Activated T-cell treated with anti-CD3 and anti-CD28 coated beads, Interleukin-2, amount 50 U/mL, for 72 hours (primary cell): ENCODE results near the gene GAS7. TPM values are rescaled to one million over a fixed set of nuclear protein-coding genes. Genes with fewer than 3 reads are reported as not detected.

Experiments
- ATAC-seq, 2 donors: fragments of 150-1000 bp; cut with Tn5 transposase; replicated peaks in 1 of 2; 2 replicates each; pipeline ENCODE4 v1.10.0; 2021; ENCODE audit warnings: moderate library complexity in 2 of 2, mild to moderate bottlenecking in 1 of 2
- DNase-seq, 2 donors: peaks; one replicate each; pipeline ENCODE4 v3.0.0; 2021 to 2022; ENCODE audit warnings: mixed read lengths in 1 of 2
- H3K27ac Mint-ChIP-seq: one replicate; pipeline ENCODE4 v1.8.0; 2022; ENCODE audit warnings: mild to moderate bottlenecking, moderate library complexity, mixed read lengths
- H3K27me3 Mint-ChIP-seq: one replicate; pipeline ENCODE4 v1.8.0; 2022; ENCODE audit warnings: low read depth, mixed read lengths
- H3K36me3 Mint-ChIP-seq, 2 donors: one replicate each; pipeline ENCODE4 v1.8.0; 2022; ENCODE audit warnings: mixed read lengths in 2 of 2, mild to moderate bottlenecking in 1 of 2; ENCODE audit not compliant: insufficient read depth in 2 of 2
- H3K4me1 Mint-ChIP-seq: one replicate; pipeline ENCODE4 v1.8.0; 2022; ENCODE audit warnings: low read depth, mixed read lengths
- H3K4me3 Mint-ChIP-seq, 2 donors: one replicate each; pipeline ENCODE4 v1.8.0; 2022; ENCODE audit warnings: mild to moderate bottlenecking in 2 of 2, mixed read lengths in 2 of 2, moderate library complexity in 2 of 2
- H3K9me3 Mint-ChIP-seq, 2 donors: one replicate each; pipeline ENCODE4 v1.8.0; 2022; ENCODE audit warnings: mixed read lengths in 2 of 2
- total RNA-seq, 2 donors: library from RNA; stranded (reverse); gene quantifications; one replicate each; pipeline ENCODE4 v1.2.3, GENCODE V29; 2022

GAS7 gene
- total RNA-seq, 2 donors from 2014 or later, result 0.72 to 1.3 TPM

DNA sequence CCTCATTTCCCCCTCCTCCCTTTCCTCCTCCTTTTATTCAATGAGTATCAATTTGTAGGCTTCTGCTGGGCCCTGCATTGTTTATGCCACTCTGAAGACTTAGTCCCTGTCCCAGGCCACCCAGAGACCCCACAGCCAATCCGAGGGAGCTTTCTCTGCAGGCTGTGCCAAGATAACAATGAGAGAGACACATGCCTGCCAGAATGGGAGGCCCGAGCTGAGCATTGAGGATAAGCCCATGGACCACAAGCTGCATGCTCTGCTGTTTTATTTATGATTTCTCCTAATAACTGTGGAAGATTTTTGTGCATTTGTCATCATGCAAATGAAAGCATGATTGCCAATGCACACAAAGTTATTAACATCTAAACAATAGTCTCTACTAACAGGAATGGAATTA is 296.3 kb downstream of the GAS7 start:
- no peak overlapping the region for H3K4me3 Mint-ChIP-seq
- no peaks in the 10 kb centered on the region for H3K4me1 Mint-ChIP-seq
- no peak overlapping the region for H3K27ac Mint-ChIP-seq
- peaks cover 10% of the 10 kb centered on the region for H3K27me3 Mint-ChIP-seq
- no peak for DNase-seq
- no peaks in the 10 kb centered on the region for H3K9me3 Mint-ChIP-seq
- H3K36me3 Mint-ChIP-seq, result no peaks in the 10 kb centered on the region
- ATAC-seq, result no peak

GRCh38 chr17:9900784-9901183 is 297.6 kb downstream of the GAS7 start:
- Mint-ChIP-seq H3K9me3 (no peaks in the 10 kb centered on the region), H3K27me3 (peaks cover 14% of the 10 kb centered on the region), H3K27ac (no peak overlapping the region), H3K4me3 (no peak overlapping the region), H3K36me3 (no peaks in the 10 kb centered on the region), H3K4me1 (no peaks in the 10 kb centered on the region)
- ATAC-seq, result no peak
- no peak for DNase-seq

DNA sequence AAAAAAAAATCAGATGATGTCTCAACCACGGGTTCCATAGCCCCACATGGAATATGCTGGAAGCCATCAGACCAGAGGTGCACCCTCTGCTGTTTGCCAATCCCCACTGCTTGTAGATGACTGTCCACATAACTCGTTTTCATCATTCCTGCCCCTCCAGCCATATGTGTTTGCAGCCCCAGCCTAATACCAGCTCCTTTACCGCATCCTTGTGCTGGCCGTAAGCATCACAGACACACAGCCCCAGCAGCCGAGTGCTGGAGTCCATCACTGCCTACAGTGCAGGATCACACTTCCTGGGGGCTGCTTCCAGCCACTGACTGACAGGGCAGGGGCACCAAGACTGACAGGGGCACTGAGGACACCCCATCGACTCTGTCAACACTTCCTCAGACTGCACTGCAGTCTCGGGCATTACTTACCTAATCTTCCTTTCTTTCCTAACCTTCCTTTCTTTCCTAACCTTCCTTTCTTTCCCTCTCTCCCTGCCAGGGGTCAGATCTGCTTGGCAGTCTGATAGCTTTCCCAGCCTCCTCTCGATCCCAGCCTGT is 298.3 kb downstream of the GAS7 start:
- no peak for DNase-seq
- Mint-ChIP-seq H3K4me3 (no peak overlapping the region), H3K4me1 (no peaks in the 10 kb centered on the region), H3K27ac (no peak overlapping the region), H3K36me3 (no peaks in the 10 kb centered on the region), H3K9me3 (no peaks in the 10 kb centered on the region), H3K27me3 (peaks cover 15% of the 10 kb centered on the region)
- ATAC-seq, result no peak

- no peak for DNase-seq
- no peaks in the 10 kb centered on the region for H3K36me3 Mint-ChIP-seq
- H3K27ac Mint-ChIP-seq, result no peak overlapping the region
- no peaks in the 10 kb centered on the region for H3K4me1 Mint-ChIP-seq
- no peak for ATAC-seq
- no peaks in the 10 kb centered on the region for H3K9me3 Mint-ChIP-seq
- H3K4me3 Mint-ChIP-seq, result no peak overlapping the region
- peaks cover 15% of the 10 kb centered on the region for H3K27me3 Mint-ChIP-seq
Measured at GRCh38 chr17:9899280-9900043, 298.9 kb downstream of the GAS7 start.

GRCh38 chr17:9898812-9899211 is 299.6 kb downstream of the GAS7 start:
- Mint-ChIP-seq H3K4me1 (no peaks in the 10 kb centered on the region), H3K9me3 (no peaks in the 10 kb centered on the region), H3K27me3 (peaks cover 15% of the 10 kb centered on the region), H3K4me3 (no peak overlapping the region), H3K27ac (no peak overlapping the region), H3K36me3 (no peaks in the 10 kb centered on the region)
- DNase-seq (no peak), ATAC-seq (no peak)

GRCh38 chr17:9897372-9897968 is 300.9 kb downstream of the GAS7 start:
- H3K27ac Mint-ChIP-seq, result no peak overlapping the region
- H3K4me1 Mint-ChIP-seq, result no peaks in the 10 kb centered on the region
- no peaks in the 10 kb centered on the region for H3K9me3 Mint-ChIP-seq
- no peaks in the 10 kb centered on the region for H3K36me3 Mint-ChIP-seq
- H3K4me3 Mint-ChIP-seq, result no peak overlapping the region
- no peak for DNase-seq
- no peak for ATAC-seq
- peaks cover 15% of the 10 kb centered on the region for H3K27me3 Mint-ChIP-seq

GRCh38 chr17:9895923-9896322 is 302.5 kb downstream of the GAS7 start:
- H3K36me3 Mint-ChIP-seq, result no peaks in the 10 kb centered on the region
- no peaks in the 10 kb centered on the region for H3K9me3 Mint-ChIP-seq
- ATAC-seq (no peak), DNase-seq (no peak)
- no peak overlapping the region for H3K4me3 Mint-ChIP-seq
- peaks cover 15% of the 10 kb centered on the region for H3K27me3 Mint-ChIP-seq
- no peak overlapping the region for H3K27ac Mint-ChIP-seq
- H3K4me1 Mint-ChIP-seq, result no peaks in the 10 kb centered on the region

DNA sequence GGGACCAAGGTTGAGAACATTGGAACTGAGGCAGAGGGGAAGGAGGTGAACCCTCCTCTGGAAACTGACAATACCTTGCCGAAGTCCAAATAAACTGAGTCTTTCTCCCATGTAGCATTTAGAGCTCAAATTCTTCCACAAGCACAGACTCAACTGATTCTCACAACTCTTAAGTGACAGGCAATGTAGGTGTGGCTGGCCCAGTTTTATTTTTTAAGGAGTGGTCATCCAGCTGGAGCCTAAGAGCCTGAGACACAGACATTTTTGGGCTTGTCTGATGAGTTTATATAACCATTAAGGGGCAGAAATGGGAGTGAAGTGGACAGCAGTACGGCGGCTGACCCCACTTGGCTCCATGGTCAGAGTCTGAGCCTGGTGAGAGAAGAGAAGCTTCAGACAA is 304.2 kb downstream of the GAS7 start:
- no peak for DNase-seq
- no peak for ATAC-seq
- Mint-ChIP-seq H3K27ac (no peak overlapping the region), H3K9me3 (no peaks in the 10 kb centered on the region), H3K36me3 (no peaks in the 10 kb centered on the region), H3K4me1 (no peaks in the 10 kb centered on the region), H3K27me3 (peaks cover 6% of the 10 kb centered on the region), H3K4me3 (no peak overlapping the region)

- H3K27ac Mint-ChIP-seq, result no peak overlapping the region
- ATAC-seq (no peak), DNase-seq (no peak)
- no peak overlapping the region for H3K4me3 Mint-ChIP-seq
- no peaks in the 10 kb centered on the region for H3K36me3 Mint-ChIP-seq
- no peaks in the 10 kb centered on the region for H3K9me3 Mint-ChIP-seq
- no peaks in the 10 kb centered on the region for H3K4me1 Mint-ChIP-seq
- H3K27me3 Mint-ChIP-seq, result peaks cover 6% of the 10 kb centered on the region
Measured at GRCh38 chr17:9893411-9894012, 304.9 kb downstream of the GAS7 start.

DNA sequence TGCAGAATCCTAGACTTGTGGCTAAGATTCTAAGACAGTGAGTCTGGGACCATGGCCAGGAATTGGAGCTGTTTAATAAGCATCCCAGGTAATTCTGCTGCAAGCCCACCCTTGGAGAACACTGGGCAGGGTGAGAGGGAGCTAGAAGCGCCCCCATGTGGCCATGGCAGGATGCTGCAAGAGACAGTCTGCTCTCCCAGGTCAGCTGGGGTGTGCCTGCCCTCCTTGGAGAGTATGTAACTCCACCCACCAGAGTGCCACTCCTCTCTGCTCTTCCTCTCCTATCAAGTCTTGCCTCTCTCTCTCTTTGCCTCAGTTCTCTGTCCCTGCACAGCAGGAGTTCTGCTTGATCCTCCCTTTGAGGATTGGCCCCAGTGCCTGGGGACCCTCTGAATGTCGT is 308.3 kb downstream of the GAS7 start:
- ATAC-seq (no peak), DNase-seq (peak; percentile 1 to 16)
- Mint-ChIP-seq H3K4me1 (no peaks in the 10 kb centered on the region), H3K27ac (no peak overlapping the region), H3K4me3 (no peak overlapping the region), H3K27me3 (no peaks in the 10 kb centered on the region), H3K36me3 (no peaks in the 10 kb centered on the region), H3K9me3 (no peaks in the 10 kb centered on the region)

DNA sequence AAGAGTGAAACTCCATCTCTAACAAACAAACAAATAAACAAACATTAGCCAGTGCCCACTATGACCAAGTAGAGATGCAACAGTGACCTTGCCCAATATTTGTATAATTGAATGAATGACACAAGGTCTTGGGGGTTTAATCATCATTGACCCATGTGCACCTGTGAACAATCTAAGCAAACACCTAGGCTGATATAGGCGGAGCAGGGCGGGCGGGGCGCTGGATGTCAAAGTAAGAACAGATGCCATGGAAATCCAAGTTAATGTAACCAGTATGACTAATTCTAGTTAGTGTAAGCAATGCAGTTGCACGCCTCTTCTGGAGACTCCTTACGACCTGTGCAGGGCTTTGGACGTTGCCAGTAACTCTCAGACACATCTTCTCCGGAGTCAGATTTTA is 310.9 kb downstream of the GAS7 start:
- H3K27ac Mint-ChIP-seq, result no peak overlapping the region
- no peak for ATAC-seq
- H3K4me1 Mint-ChIP-seq, result no peaks in the 10 kb centered on the region
- peaks cover 2 to 7% of the 10 kb centered on the region in 2 donors for H3K36me3 Mint-ChIP-seq
- H3K9me3 Mint-ChIP-seq, result peaks cover 6 to 9% of the 10 kb centered on the region in 2 donors
- no peaks in the 10 kb centered on the region for H3K27me3 Mint-ChIP-seq
- no peak for DNase-seq
- no peak overlapping the region for H3K4me3 Mint-ChIP-seq

DNA sequence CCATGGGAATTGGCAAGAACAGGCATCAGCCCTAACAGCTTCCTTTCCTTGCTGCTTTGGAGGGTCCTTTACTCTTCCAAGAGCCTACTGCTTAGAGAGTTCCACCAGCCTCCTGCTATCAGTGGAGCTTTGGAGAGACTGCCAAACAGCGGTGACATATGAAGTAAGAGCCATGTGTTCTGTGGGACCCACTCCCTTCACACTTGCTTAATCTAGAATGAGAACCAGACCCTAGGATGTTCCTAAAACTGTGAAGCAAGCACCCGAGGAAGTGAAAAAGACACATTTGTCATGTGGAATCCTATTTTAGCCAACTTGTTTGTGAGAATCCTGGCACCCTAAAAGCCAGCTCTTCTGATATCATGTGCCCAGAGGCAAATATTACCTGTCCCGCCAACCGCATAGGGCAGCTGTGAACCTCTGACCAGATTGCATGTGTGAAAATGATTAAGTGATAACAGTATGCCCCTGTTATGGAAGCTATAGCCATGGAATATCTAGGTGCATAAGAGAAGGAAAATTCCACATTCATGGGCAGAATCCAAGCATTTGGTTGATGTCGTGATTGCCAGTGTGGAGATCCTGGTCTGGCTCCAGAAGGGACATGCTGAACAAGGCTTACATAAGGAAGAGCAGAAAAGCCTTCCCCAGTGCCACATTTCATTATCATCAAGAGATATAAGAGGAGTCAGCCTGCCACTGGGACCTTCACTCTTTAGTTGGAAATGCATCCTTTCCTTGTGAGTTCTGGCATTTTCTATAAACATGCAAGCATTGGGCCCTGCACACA is 312.1 kb downstream of the GAS7 start:
- ATAC-seq (no peak), DNase-seq (no peak)
- Mint-ChIP-seq H3K27ac (no peak overlapping the region), H3K4me1 (no peaks in the 10 kb centered on the region), H3K27me3 (no peaks in the 10 kb centered on the region), H3K9me3 (peaks cover 12 to 14% of the 10 kb centered on the region in 2 donors), H3K36me3 (peaks cover 5 to 7% of the 10 kb centered on the region in 2 donors), H3K4me3 (no peak overlapping the region)

- Mint-ChIP-seq H3K27me3 (no peaks in the 10 kb centered on the region), H3K9me3 (peaks cover 13 to 17% of the 10 kb centered on the region in 2 donors), H3K4me3 (no peak overlapping the region), H3K27ac (no peak overlapping the region), H3K36me3 (peaks cover 5 to 7% of the 10 kb centered on the region in 2 donors), H3K4me1 (no peaks in the 10 kb centered on the region)
- ATAC-seq (no peak), DNase-seq (no peak)
Measured at GRCh38 chr17:9883451-9883850, 315.0 kb downstream of the GAS7 start.
